Breast epithelium (tissue), 4 donors: ENCODE data around the gene CD72. TPM values are rescaled to one million over a fixed set of nuclear protein-coding genes. Genes with fewer than 3 reads are reported as not detected.
"Not testable (repeated sequence)": the region's sequence is repeated elsewhere in the genome, so short reads cannot be mapped to it uniquely, and the experiment has no call there.

ENCODE experiments used
- DNase-seq, 2 donors: peaks; one replicate each; pipeline ENCODE4 v3.0.0-alpha.2; 2019; ENCODE audit warnings: low spot score in 2 of 2
- H3K27ac ChIP-seq, 2 donors: fragments of 200-600 bp; sonication (generic) in 1 of 2; one replicate each; pipeline ENCODE4 v1.5.1; 2016 to 2019; ENCODE audit warnings: mild to moderate bottlenecking in 1 of 2
- H3K27me3 ChIP-seq, 2 donors: fragments of 200-600 bp; sonication (generic) in 1 of 2; one replicate each; pipeline versions ENCODE4 v1.5.1 to v1.6.0; 2017 to 2019; ENCODE audit warnings: control low read depth in 1 of 2, mild to moderate bottlenecking in 1 of 2
- H3K36me3 ChIP-seq: fragments of 200-600 bp; one replicate; pipeline ENCODE4 v1.5.1; 2019
- H3K4me1 ChIP-seq, 2 donors: fragments of 200-600 bp; sonication (generic); one replicate each; pipeline ENCODE4 v1.5.1; 2016 to 2019; ENCODE audit warnings: control low read depth in 1 of 2
- H3K4me3 ChIP-seq, 3 donors: fragments of 200-600 bp; sonication (generic); 1 replicate in 2 of 3; 2 replicates in 1 of 3; pipeline ENCODE4 v1.5.1; 2016 to 2019; ENCODE audit warnings: mild to moderate bottlenecking in 3 of 3, moderate library complexity in 2 of 3
- H3K9me3 ChIP-seq, 2 donors: fragments of 200-600 bp; sonication (generic) in 1 of 2; one replicate each; pipeline ENCODE4 v1.5.1; 2016 to 2019; ENCODE audit warnings: control low read depth in 1 of 2
- CTCF ChIP-seq, 3 donors: fragments of 450-650 bp; IDR thresholded peaks; one replicate each; pipeline ENCODE4 v1.5.1; 2016 to 2017; ENCODE audit warnings: antibody characterized with exemption in 3 of 3, mild to moderate bottlenecking in 3 of 3, moderate library complexity in 3 of 3
- POLR2A ChIP-seq: fragments of 450-650 bp; IDR thresholded peaks from one replicate; pipeline ENCODE4 v1.6.1; 2016; ENCODE audit warnings: antibody characterized with exemption, mild to moderate bottlenecking, moderate library complexity
- POLR2AphosphoS5 ChIP-seq, 3 donors: sonication (generic); formaldehyde crosslinking; IDR thresholded peaks; one replicate each; pipeline ENCODE4 v1.6.1; 2017; ENCODE audit warnings: antibody characterized with exemption in 3 of 3
- intact Hi-C: fragments of 100-400 bp; cut with DNase I; formaldehyde crosslinking; loops from one replicate; pipeline ENCODE4 v1.15.1; 2023; ENCODE audit warnings: low total_unique reads
- total RNA-seq, 3 donors: library from RNA; depleted of rRNA; stranded (reverse); fragments of >200 nt; gene quantifications; one replicate each; pipeline ENCODE4 v1.1.0, GENCODE V29; 2016

CD72 gene
- total RNA-seq, 3 donors from 2014 or later, result 3.6 to 6.4 (median 5.1) TPM

GRCh38 chr9:35599763-35600604, 18.2 kb downstream of the CD72 start:
- TF ChIP-seq CTCF (IDR thresholded peaks at IDR 0.05), result no peak
- TF ChIP-seq POLR2A, result no peak
- no peak for TF ChIP-seq POLR2AphosphoS5 (IDR thresholded peaks at IDR 0.05)
- DNase-seq, result no peak
- H3K27ac ChIP-seq, result no peak overlapping the region
- no peaks in the 10 kb centered on the region for H3K9me3 ChIP-seq
- H3K4me1 ChIP-seq, result no peaks in the 10 kb centered on the region
- H3K4me3 ChIP-seq, result no peak overlapping the region
- H3K27me3 ChIP-seq, result no peaks in the 10 kb centered on the region
- intact Hi-C loops, result no loop called here
- no peaks in the 10 kb centered on the region for H3K36me3 ChIP-seq

GRCh38 chr9:35598866-35599590, 19.2 kb downstream of the CD72 start:
- peaks cover under 1 to 8% of the 10 kb centered on the region in 2 donors for H3K9me3 ChIP-seq
- TF ChIP-seq POLR2AphosphoS5 (IDR thresholded peaks at IDR 0.05), result no peak
- no peak for TF ChIP-seq POLR2A
- no peak for TF ChIP-seq CTCF (IDR thresholded peaks at IDR 0.05)
- no peak overlapping the region for H3K4me3 ChIP-seq
- no peaks in the 10 kb centered on the region for H3K4me1 ChIP-seq
- no peak for DNase-seq
- intact Hi-C loops, result no loop called here
- no peaks in the 10 kb centered on the region for H3K27me3 ChIP-seq
- H3K27ac ChIP-seq, result no peak overlapping the region
- no peaks in the 10 kb centered on the region for H3K36me3 ChIP-seq

GRCh38 chr9:35596907-35597306, 21.3 kb downstream of the CD72 start:
- H3K27me3 ChIP-seq, intact Hi-C loops, DNase-seq, H3K4me1 ChIP-seq, H3K27ac ChIP-seq, H3K36me3 ChIP-seq, H3K4me3 ChIP-seq: not testable (repeated sequence)
- H3K9me3 ChIP-seq, result peaks cover 9 to 29% of the 10 kb centered on the region in 2 donors

- Histone ChIP-seq H3K36me3 (no peaks in the 10 kb centered on the region), H3K4me1 (no peaks in the 10 kb centered on the region), H3K27me3 (no peaks in the 10 kb centered on the region), H3K4me3 (no peak overlapping the region), H3K9me3 (peaks cover 9 to 31% of the 10 kb centered on the region in 2 donors), H3K27ac (no peak overlapping the region)
- no peak for TF ChIP-seq POLR2A
- no peak for TF ChIP-seq POLR2AphosphoS5 (IDR thresholded peaks at IDR 0.05)
- no peak for DNase-seq
- intact Hi-C loops, result no loop called here
These were observed 23.7 kb downstream of the CD72 start for GRCh38 chr9:35594471-35594870.

GRCh38 chr9:35593581-35593980, 24.6 kb downstream of the CD72 start:
- TF ChIP-seq POLR2A, result no peak
- TF ChIP-seq POLR2AphosphoS5 (IDR thresholded peaks at IDR 0.05), result no peak
- TF ChIP-seq CTCF (IDR thresholded peaks at IDR 0.05), result no peak
- H3K27me3 ChIP-seq, result no peaks in the 10 kb centered on the region
- H3K4me3 ChIP-seq, result no peak overlapping the region
- no peaks in the 10 kb centered on the region for H3K4me1 ChIP-seq
- H3K9me3 ChIP-seq, result peaks cover 9 to 31% of the 10 kb centered on the region in 2 donors
- DNase-seq, result no peak
- no peaks in the 10 kb centered on the region for H3K36me3 ChIP-seq
- intact Hi-C loops, result no loop called here
- no peak overlapping the region for H3K27ac ChIP-seq

- H3K27ac ChIP-seq, DNase-seq, H3K36me3 ChIP-seq, H3K27me3 ChIP-seq, H3K4me3 ChIP-seq, H3K4me1 ChIP-seq, intact Hi-C loops: not testable (repeated sequence)
- H3K9me3 ChIP-seq, result peaks cover 4 to 22% of the 10 kb centered on the region in 2 donors
These were observed 29.7 kb downstream of the CD72 start for GRCh38 chr9:35588506-35588905.

- H3K4me1 ChIP-seq, DNase-seq, H3K27ac ChIP-seq, intact Hi-C loops, H3K4me3 ChIP-seq, H3K27me3 ChIP-seq, H3K36me3 ChIP-seq: not testable (repeated sequence)
- H3K9me3 ChIP-seq, result peaks cover 0 to 13% of the 10 kb centered on the region in 2 donors
These were observed 33.5 kb downstream of the CD72 start for GRCh38 chr9:35584681-35585080.

GRCh38 chr9:35583521-35583920, 34.7 kb downstream of the CD72 start:
- H3K4me1 ChIP-seq, intact Hi-C loops: not testable (repeated sequence)

GRCh38 chr9:35579659-35580227, 38.5 kb downstream of the CD72 start:
- DNase-seq, H3K4me3 ChIP-seq, H3K27ac ChIP-seq, H3K36me3 ChIP-seq, intact Hi-C loops, H3K27me3 ChIP-seq, H3K4me1 ChIP-seq: not testable (repeated sequence)
- peaks cover 0 to 11% of the 10 kb centered on the region in 2 donors for H3K9me3 ChIP-seq

More at GRCh38 chr9:35583521-35583920, 34.7 kb downstream of the CD72 start:
- not testable (repeated sequence) for DNase-seq, H3K27ac ChIP-seq, H3K27me3 ChIP-seq, H3K36me3 ChIP-seq, H3K4me3 ChIP-seq
- H3K9me3 ChIP-seq, result peaks cover 0 to 16% of the 10 kb centered on the region in 2 donors
